Common myeloid progenitor, CD34-positive (primary cell): ENCODE results near the gene MGLL.

Experiments
- CTCF ChIA-PET: fragments of 350-600 bp; sonication (Branson Sonifier 250); formaldehyde crosslinking; loops from one replicate; lab custom pipeline; 2021; ENCODE audit warnings: antibody characterized with exemption; lab: Charles Lee
- POLR2A ChIA-PET: fragments of 350-600 bp; sonication (Branson Sonifier 250); formaldehyde crosslinking; loops from one replicate; lab custom pipeline; 2021; ENCODE audit warnings: antibody characterized with exemption; lab: Charles Lee
- DNase-seq, 3 donors: peaks; one replicate each; pipeline versions ENCODE4 v3.0.0 to v3.0.0-alpha.2; 2013
- H3K27ac ChIP-seq, 2 experiments: 1 replicate in 1 of 2; 2 replicates in 1 of 2; pipeline ENCODE4 v1.7.0; 2013; ENCODE audit warnings: inconsistent platforms in 2 of 2, low read length in 2 of 2, mild to moderate bottlenecking in 2 of 2, low read depth in 1 of 2, moderate library complexity in 1 of 2; ENCODE audit not compliant: severe bottlenecking in 2 of 2, insufficient read depth in 1 of 2, poor library complexity in 1 of 2
- H3K27me3 ChIP-seq, 5 experiments: replicated peaks in 2 of 5; 1 replicate in 3 of 5; 2 replicates in 2 of 5; pipeline versions ENCODE4 v1.6.1 to v1.7.0; 2013; ENCODE audit warnings: low read length in 4 of 5, mild to moderate bottlenecking in 2 of 5, moderate library complexity in 2 of 5, inconsistent platforms in 1 of 5; ENCODE audit not compliant: insufficient read depth in 5 of 5, control insufficient read depth in 4 of 5
- H3K36me3 ChIP-seq, 4 experiments: 1 replicate in 2 of 4; 2 replicates in 2 of 4; pipeline versions ENCODE4 v1.6.1 to v1.7.0; 2013; ENCODE audit warnings: low read length in 3 of 4, control low read depth in 1 of 4, mild to moderate bottlenecking in 1 of 4; ENCODE audit not compliant: control insufficient read depth in 4 of 4, insufficient read depth in 4 of 4
- H3K4me1 ChIP-seq, 4 experiments: 1 replicate in 3 of 4; 2 replicates in 1 of 4; pipeline versions ENCODE4 v1.6.1 to v1.7.1; 2013; ENCODE audit warnings: low read length in 3 of 4, mild to moderate bottlenecking in 3 of 4, control low read depth in 1 of 4, inconsistent platforms in 1 of 4, moderate library complexity in 1 of 4; ENCODE audit not compliant: control insufficient read depth in 4 of 4, insufficient read depth in 4 of 4; ENCODE audit errors: control extremely low read depth in 1 of 4
- H3K4me3 ChIP-seq, 7 experiments: 1 replicate in 4 of 7; 2 replicates in 3 of 7; pipeline versions ENCODE4 v1.5.1 to v1.7.0; 2013; ENCODE audit warnings: mild to moderate bottlenecking in 7 of 7, low read length in 6 of 7, moderate library complexity in 6 of 7, inconsistent platforms in 2 of 7, low read depth in 2 of 7, control low read depth in 1 of 7; ENCODE audit not compliant: insufficient read depth in 4 of 7, control insufficient read depth in 1 of 7; ENCODE audit errors: extremely low read depth in 1 of 7
- H3K9me3 ChIP-seq, 5 experiments: 1 replicate in 4 of 5; 2 replicates in 1 of 5; pipeline versions ENCODE4 v1.6.1 to v1.7.1; 2013; ENCODE audit warnings: low read length in 4 of 5, mild to moderate bottlenecking in 2 of 5, inconsistent platforms in 1 of 5, low read depth in 1 of 5, moderate library complexity in 1 of 5; ENCODE audit not compliant: control insufficient read depth in 4 of 5, insufficient read depth in 2 of 5; ENCODE audit errors: control extremely low read depth in 1 of 5
- WGBS: methylation state at CpG from one replicate; pipeline ENCODE4 v1.1.5; 2013; ENCODE audit not compliant: insufficient coverage; 5-methylcytosine and 5-hydroxymethylcytosine counted together

MGLL gene

DNA sequence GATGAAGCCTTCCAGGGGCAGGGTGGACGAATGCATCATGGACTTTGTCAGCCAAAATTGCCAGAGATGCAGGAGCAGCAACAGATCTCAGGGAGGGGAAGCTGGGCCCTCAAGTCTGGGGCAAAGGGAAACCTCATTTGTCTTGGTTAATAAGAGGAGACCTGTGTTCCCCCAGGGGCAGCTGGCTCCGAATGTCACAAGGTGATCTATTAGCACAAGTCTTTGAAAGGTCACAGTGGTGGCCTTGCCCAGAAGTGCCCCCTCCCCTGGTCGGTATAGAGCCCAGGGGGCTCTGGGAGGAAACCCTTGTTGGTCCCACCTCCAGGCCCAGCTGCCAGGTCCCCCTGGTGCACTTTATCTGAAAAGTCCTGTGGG lies 103.4 kb downstream of the MGLL start:
- Histone ChIP-seq H3K27ac (no peak overlapping the region), H3K27me3 (no peaks in the 10 kb centered on the region), H3K36me3 (peaks cover 2 to 68% (median 43%) of the 10 kb centered on the region in 4 experiments), H3K4me1 (peaks cover 0 to 12% (median 0%) of the 10 kb centered on the region in 4 experiments), H3K4me3 (no peak overlapping the region), H3K9me3 (no peaks in the 10 kb centered on the region)
- POLR2A ChIA-PET = no interaction called here
- DNase-seq = no peak
- 93% methylated on average over 2 of the region's 3 CpGs for WGBS
- CTCF ChIA-PET = no interaction called here

DNA sequence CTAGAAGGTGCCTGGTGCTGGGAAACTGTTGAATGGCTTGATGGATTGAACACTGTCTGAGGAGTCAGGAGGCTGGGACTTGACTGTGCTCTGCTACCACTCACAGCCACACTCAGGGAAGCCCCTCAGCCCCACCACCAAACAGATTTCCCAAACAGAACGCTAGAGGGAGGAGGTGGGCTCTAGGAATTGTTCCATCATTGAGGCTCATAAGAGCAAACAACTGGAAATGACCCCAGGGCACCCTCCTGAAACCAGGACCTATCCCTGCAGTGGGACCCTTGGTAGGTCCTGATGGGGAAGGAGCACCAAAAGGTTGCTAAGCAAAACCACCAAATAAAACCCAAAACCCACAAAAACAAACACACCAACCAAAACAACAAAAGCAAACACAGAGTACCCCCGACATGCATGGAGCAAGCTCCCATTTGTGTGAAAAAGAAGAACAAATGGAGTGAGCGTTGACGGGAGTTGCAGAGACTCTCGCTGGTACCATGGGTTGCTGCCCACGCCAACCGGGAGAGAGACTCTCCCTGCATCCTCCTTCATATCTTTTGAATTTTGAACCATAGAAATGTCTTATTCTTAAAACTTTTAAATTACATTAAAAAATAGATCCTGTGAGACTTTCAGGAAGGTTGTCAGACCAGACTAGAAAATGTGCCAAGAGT lies 103.9 kb downstream of the MGLL start:
- no peak for DNase-seq
- CTCF ChIA-PET = interaction anchor here (1.1 kb wide), 1 partner anchor 113 kb away, joined by 3 read pairs; no protein-coding TSS in a partner anchor
- H3K27ac ChIP-seq = no peak overlapping the region
- 100% methylated on average over 1 of the region's 7 CpGs for WGBS
- no peaks in the 10 kb centered on the region for H3K27me3 ChIP-seq
- peaks cover 0 to 12% (median 0%) of the 10 kb centered on the region in 4 experiments for H3K4me1 ChIP-seq
- H3K36me3 ChIP-seq = peaks cover 2 to 72% (median 45%) of the 10 kb centered on the region in 4 experiments
- H3K4me3 ChIP-seq = no peak overlapping the region
- H3K9me3 ChIP-seq = no peaks in the 10 kb centered on the region
- POLR2A ChIA-PET = no interaction called here

DNA sequence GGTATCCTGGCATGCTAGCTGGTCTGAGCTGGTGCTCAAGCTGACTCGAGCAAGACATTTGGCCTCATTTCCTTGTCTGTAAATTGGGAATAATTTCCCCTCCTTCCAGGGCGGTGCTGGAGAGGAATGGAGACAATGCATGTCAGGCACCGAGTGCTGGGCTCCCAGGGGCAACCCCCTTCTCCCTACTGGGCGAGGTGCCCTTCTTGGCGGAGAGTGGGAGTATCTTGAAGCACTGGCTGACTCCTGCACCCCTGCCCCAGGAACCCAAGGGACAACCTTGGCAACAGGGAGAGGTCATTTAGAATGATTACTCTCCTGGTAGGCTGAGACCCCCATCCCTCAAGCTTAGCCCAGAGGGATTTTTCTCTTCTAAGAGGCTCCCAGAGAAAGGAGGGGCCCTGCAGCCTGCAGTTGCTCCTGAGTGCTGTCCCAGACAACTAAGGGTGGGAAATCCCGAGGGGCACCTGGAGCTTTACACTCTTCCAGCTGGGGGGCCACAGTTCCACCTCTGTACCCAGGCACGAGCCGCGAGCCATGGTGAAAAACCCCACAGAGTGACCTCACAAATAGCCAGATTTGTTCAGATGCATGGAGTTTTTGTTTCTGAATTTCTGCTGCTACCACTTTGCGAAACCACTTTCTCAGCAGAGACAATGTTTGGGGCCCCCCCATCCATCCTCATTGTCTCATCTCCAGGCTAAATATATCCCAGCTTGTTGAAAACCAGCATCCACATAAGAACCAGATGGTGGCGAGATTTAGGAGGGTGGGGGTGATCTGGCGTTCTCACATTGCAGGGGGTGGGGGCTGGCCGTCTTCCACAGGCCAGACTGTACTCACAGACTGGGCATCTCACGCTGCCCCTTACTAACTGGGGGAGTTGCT lies 104.7 kb downstream of the MGLL start:
- H3K27ac ChIP-seq = no peak overlapping the region
- peaks cover 2 to 76% (median 47%) of the 10 kb centered on the region in 4 experiments for H3K36me3 ChIP-seq
- no peaks in the 10 kb centered on the region for H3K27me3 ChIP-seq
- H3K4me3 ChIP-seq = no peak overlapping the region
- WGBS = 100% methylated on average over 6 of the region's 14 CpGs
- H3K4me1 ChIP-seq = peaks cover 0 to 12% (median 0%) of the 10 kb centered on the region in 4 experiments
- ChIA-PET POLR2A (no interaction called here), CTCF (interaction anchor here (1.1 to 1.6 kb wide), 3 partner anchors 9 to 116 kb away, joined by 3 to 4 read pairs (median 3); no protein-coding TSS in a partner anchor)
- H3K9me3 ChIP-seq = no peaks in the 10 kb centered on the region
- DNase-seq = no peak

DNA sequence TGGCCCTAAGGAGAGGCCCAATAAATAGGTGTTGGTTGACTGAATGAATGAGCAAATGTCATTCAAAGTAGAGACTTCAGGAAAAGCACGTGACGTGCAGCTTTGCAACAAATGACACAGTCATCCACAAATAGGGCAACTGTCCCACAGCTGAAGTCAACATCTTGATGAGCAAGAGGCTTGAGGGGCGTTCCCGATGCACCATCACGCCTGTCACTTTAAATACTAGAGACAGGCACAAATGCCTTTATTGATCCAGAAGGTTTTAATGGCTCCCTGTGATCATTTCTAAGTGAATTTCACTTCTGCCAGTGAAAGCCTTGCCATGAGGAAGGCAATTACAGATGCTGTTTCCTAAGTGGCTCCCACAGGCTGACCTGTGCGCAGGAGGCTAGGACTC lies 105.9 kb downstream of the MGLL start:
- Histone ChIP-seq H3K4me3 (no peak overlapping the region), H3K27me3 (no peaks in the 10 kb centered on the region), H3K9me3 (no peaks in the 10 kb centered on the region), H3K4me1 (peaks cover 0 to 12% (median 0%) of the 10 kb centered on the region in 4 experiments), H3K36me3 (peaks cover 3 to 71% (median 43%) of the 10 kb centered on the region in 4 experiments), H3K27ac (no peak overlapping the region)
- no peak for DNase-seq
- CTCF ChIA-PET = interaction anchor here (0.6 to 1.6 kb wide), 5 partner anchors 10 to 117 kb away, joined by 3 to 4 read pairs (median 3); no protein-coding TSS in a partner anchor
- 96% methylated on average over 6 of the region's 6 CpGs for WGBS
- POLR2A ChIA-PET = no interaction called here

DNA sequence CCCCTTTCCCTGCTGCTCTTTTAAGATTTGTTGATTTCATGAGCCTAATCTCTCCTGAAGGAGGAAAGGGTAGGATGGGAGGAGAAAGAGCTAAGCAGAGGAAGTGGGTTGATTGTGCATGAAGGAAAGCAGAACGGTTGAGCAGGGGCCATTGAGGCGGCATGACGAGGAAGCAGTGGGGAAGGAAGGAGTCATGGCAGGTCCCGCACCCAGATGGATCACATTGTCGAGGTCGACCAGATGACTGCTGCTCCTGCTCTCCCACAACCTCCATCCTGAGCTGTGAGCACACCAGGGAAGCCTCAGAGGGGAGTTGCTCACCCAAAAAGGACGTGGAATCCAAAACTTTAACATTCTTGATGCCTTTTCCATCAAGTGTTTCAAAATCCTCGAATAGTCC lies 106.8 kb downstream of the MGLL start:
- POLR2A ChIA-PET = no interaction called here
- no peak for DNase-seq
- WGBS = 41% methylated on average over 6 of the region's 8 CpGs
- H3K4me3 ChIP-seq = no peak overlapping the region
- H3K27ac ChIP-seq = no peak overlapping the region
- peaks cover 0 to 12% (median 0%) of the 10 kb centered on the region in 4 experiments for H3K4me1 ChIP-seq
- no peaks in the 10 kb centered on the region for H3K27me3 ChIP-seq
- H3K36me3 ChIP-seq = peaks cover 3 to 70% (median 44%) of the 10 kb centered on the region in 4 experiments
- CTCF ChIA-PET = interaction anchor here (1.4 to 2.3 kb wide), 3 partner anchors 10 to 63 kb away, joined by 3 to 5 read pairs (median 4); no protein-coding TSS in a partner anchor
- no peaks in the 10 kb centered on the region for H3K9me3 ChIP-seq

DNA sequence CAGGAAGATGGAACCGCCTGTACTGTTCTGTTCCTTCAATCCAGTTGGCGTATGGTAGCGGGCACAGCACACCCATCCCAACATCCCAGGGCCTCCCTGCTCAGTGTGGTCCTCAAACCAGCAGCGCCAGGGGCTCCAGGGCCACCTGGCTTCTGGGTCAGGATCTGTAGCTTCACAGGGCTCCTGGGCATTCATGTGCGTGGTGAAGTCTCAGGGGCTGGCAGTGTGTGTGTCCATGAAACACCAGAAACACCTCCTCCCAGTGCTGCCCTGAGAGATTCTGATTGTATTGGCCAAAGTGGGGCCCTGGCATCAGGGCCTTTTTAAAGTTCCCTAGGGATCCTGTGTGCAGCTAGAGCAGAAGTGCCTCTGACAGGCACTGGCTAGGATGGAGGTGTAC lies 107.4 kb downstream of the MGLL start:
- WGBS = 98% methylated on average over 5 of the region's 5 CpGs
- Histone ChIP-seq H3K4me3 (no peak overlapping the region), H3K4me1 (peaks cover 0 to 12% (median 0%) of the 10 kb centered on the region in 4 experiments), H3K36me3 (peaks cover 3 to 70% (median 43%) of the 10 kb centered on the region in 4 experiments), H3K9me3 (no peaks in the 10 kb centered on the region), H3K27me3 (no peaks in the 10 kb centered on the region), H3K27ac (no peak overlapping the region)
- ChIA-PET CTCF (interaction anchor here (1.4 to 2.3 kb wide), 3 partner anchors 9 to 62 kb away, joined by 3 to 5 read pairs (median 4); no protein-coding TSS in a partner anchor), POLR2A (no interaction called here)
- no peak for DNase-seq
